HG02759 (cell line): ENCODE measurements around the gene CHPF2.

Experiments
- ATAC-seq: cut with Tn5 transposase; IDR thresholded peaks from one replicate; pipeline ENCODE4 v1.9.1; 2021; ENCODE audit warnings: mild to moderate bottlenecking, moderate library complexity; ENCODE audit not compliant: unreplicated experiment

CHPF2 gene

DNA sequence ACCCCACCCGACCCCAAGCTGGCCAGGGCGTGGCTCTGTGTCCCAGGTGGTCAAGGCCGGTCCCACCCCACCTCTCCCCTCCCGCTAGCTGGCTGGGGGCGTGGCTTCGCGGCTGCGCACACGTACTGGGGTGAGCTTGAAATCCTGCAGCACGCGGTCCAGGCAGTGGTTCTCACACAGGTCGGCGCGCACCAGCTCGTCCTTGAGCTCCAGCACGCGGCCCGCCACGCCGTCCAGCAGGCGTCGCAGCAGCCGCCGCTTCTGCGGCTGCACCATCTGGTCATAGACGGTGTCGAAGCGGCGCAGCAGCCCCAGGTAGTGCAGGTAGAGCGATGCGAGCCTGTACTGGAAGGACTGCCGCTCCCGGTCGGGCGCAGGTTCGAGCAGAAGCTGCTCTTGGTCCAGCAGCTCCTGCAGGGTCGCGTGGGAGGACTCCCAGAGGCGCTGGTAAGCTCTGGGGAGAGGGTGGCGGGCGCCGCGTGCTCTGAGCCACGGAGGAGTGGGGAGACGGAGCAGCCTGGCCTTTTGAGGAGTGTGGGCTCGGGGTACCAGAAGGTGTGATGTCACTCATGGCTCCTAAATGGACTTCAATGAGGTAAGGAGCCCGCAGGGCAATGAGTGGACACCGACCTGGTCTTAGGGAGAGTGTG lies 27.8 kb upstream of the CHPF2 start:
- no peak for ATAC-seq

GRCh38 chr7:151205730-151206129 lies 26.6 kb upstream of the CHPF2 start:
- ATAC-seq, result no peak

- no peak for ATAC-seq
These were observed 25.4 kb upstream of the CHPF2 start for GRCh38 chr7:151206914-151207313.

- ATAC-seq, result no peak
These were observed 25.0 kb upstream of the CHPF2 start for GRCh38 chr7:151207315-151207714.

- ATAC-seq, result no peak
These were observed 24.5 kb upstream of the CHPF2 start for GRCh38 chr7:151207804-151208203.

DNA sequence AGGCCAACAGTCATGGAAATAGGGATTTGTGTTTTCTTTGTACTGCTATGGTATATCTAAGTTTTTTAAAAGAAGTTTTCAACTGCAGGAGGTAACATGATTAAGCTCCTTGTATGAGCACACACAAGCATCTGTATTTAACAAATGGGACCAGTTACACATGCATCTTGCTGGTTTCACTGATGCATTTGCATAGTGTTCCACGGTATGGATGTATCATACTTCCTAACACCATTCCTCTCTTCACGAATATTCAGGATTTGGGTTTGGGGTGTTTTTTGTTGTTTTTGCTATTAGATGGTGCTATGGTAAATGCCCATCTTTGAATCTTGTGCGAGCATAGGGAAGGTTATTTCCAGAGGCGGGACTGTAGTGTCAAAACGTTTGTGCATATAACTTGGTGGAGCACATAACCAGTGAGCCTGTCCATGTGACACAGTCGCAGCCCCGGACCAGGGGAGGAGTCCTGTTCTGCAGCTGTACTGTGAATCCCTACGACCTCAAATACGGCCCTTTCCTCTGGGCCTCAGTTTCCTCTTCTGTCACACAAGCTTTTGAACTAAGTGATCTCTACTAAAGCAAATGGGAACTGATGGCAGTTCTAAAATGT lies 23.9 kb upstream of the CHPF2 start:
- no peak for ATAC-seq

- no peak for ATAC-seq
These were observed 22.7 kb upstream of the CHPF2 start for GRCh38 chr7:151209588-151209987.

DNA sequence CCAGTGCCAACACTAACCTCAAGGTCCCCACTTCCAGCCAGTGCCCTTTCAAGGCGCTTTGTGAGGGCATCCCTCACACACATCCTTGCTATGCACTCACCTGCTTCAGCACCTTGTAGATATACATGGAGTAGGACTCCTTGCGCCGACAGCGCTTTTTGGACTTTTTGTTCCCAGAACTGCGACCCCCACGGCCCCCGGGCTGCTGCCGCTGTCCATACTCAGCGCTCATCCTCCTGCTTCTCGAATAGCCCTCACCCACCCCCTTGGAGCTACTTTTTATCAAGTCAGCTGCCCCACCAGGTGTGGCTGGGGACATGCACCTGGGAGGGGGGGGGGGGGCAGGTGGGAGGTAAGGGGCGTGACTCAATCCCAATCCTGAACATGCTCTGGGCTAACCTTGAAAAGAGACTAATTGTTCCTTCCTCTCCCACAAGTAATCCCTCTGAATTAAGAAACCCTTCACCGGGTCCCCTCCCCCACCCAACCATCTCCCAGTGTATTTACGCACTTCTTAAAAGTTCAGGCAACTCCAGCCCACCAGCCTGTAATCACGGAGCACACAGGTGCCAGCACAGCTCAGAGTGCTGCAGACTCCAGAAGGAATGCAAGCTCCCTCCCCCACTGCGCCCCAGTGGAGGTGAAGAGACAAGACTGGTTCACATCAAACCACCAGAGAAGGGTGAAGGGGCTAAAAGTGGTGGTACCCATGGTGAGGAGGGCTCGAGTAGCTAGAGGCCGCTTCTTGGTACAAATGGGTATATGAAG lies 22.0 kb upstream of the CHPF2 start, which contains the start of gene H2BK1:
Gene H2BK1 (minus strand): TSS at position 402 of the 768 bp plus-strand sequence. CDS start 170 bp downstream, at position 232.
- no peak for ATAC-seq

GRCh38 chr7:151211155-151211772 lies 21.0 kb upstream of the CHPF2 start:
- no peak for ATAC-seq

DNA sequence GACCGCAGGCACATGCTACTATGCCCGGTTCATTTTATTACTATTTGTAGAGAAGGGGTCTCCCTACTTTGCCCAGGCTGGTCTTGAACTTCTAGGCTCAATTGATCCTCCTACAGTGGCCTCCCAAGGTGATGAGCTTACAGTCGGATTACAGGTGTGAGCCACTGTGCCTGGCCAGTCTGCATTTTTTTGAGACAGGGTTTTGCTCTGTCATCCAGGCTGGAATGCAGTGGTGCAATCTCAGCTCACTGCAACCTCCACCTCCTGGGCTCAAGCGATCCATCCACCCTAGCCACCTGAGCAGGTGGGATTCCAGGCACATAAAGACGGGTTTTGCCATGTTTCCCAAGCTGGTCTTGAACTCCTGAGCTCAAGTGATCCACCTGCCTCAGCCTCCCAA lies 19.7 kb upstream of the CHPF2 start:
- no peak for ATAC-seq

- no peak for ATAC-seq
These were observed 18.5 kb upstream of the CHPF2 start for GRCh38 chr7:151213826-151214225.

DNA sequence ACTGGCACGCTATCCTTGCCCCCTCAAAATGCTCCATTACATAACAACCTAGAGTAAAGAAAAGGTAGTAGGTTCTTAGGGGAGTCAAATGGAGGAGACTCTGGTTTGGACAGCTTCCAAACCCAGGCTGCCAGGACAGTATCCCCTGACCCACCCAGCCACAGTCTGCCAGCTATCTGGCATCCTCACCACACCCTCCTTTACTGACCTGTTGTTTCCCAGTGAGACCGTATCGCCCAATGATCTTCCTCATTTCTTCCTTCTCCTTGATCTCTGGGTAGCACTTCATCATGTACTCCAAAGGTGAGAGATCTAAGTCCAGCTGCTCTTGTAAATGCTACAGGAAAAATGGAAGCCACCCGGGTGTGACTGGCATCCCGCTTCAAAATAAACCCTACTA lies 16.9 kb upstream of the CHPF2 start:
- no peak for ATAC-seq

GRCh38 chr7:151218170-151218569 lies 14.1 kb upstream of the CHPF2 start:
- no peak for ATAC-seq

DNA sequence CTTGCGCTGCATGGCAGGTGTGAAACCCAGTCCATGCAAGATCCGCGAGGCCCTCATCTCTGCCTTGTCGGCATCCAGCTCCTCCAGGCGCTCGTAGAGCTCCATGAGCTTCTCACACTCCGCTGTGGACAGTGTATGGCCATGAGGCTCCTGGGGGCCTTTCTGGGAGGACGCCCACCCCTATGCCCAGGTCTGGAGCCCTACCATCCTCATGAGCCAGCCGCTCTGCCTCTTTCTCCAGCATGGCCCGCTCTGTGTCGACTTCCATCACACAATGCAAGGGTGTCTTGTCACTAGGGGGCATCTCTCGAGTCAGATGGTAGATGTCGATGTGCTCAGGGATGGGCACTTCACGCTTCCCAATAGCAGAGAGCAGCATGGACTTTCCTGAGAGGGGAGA lies 8.6 kb upstream of the CHPF2 start:
- no peak for ATAC-seq

DNA sequence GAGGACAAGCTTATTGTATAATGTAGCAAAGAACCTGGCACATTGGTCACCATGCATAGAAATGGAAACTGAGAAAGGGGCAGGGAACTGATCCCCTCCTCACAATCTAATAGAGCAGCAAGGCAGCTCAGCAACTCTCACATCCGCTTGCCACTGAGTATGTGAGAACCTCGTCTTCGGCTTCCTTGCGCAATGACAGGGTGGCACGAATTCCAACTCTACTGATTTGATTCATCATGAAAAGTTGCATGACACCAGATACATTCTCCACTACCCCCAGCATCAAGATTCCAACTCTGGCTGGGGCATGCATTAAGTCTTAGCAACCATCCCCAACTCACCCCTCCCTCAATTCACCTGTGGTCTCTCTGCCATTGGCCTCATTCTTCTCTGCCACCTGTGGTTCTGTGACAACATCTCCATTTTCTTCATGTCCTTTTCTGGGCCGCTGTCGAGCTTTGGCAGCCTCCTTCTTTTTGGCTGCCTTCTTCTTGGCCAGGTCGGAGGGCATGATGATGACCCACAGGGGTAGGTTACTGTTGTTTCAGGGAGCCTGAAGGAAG lies 6.3 kb upstream of the CHPF2 start:
- ATAC-seq, result no peak

DNA sequence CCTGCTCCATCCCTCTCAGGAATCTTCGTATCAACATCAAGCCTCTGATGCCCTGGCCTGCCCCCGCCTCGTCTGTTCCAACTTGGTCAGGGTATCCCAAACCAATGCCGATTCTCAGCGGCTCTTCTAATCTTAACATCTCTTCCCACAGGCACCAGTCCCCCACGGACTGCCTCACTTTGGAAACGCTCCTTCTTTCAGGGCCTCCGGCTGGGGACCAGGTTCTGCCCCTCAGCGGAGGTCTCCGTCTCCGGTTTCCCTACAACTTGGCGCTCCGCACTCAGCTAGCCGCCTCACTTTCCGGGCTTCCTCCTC lies 5.8 kb upstream of the CHPF2 start:
- no peak for ATAC-seq

GRCh38 chr7:151226875-151227782 lies 5.2 kb upstream of the CHPF2 start, which contains the start of gene ABCF2:
Gene ABCF2 (minus strand): TSS chr7:151227205. CDS start chr7:151226458, 747 bp downstream.
- ATAC-seq, result peak; percentile 99

DNA sequence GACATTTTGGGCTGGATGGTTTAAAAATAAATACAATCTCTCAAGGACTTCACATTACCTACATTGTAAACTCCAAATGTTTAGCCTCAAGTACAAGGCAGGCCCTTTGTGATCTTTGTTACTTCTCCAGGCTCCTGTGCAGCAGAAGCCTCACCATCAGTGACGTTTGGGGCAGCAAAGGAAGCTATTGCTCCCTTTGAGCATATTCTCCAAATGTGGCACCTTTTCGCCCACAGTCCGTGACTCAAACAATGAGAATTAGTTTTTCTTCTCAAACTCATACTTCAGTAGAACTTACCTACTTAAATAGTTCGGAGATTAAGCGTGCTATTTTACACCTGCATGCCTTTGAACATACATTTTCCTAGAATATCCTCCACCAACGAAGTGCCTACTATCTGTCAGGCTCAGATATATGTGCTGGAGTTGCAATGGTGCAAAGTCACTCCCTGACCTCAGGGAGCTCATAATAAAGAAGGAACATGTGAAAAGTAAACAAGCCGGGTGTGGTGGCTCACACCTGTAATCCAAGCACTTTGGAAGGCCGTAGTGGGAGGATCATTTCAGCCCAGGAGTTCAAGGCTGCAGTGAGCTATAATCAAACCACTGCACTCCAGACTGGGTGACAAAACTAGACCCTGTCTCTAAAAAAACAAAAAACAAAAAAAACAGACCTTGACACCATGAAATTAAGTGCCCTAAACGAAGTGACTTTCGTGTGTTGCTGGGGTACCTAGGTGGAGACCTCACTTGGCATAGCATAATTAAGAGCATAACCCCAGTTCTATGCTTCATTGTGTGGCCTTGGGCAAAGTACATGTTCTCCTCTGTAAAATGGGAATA lies 4.0 kb upstream of the CHPF2 start:
- ATAC-seq, result no peak

- no peak for ATAC-seq
These were observed 3.0 kb upstream of the CHPF2 start for GRCh38 chr7:151229249-151229648.
